HG03280 (cell line): ENCODE data around the gene CTCFL.
"Not testable (repeated sequence)": the region's sequence is repeated elsewhere in the genome, so short reads cannot be mapped to it uniquely, and the experiment has no call there.

Experiments used
- ATAC-seq: cut with Tn5 transposase; IDR thresholded peaks from one replicate; pipeline ENCODE4 v1.9.1; 2021; ENCODE audit warnings: mild to moderate bottlenecking, moderate library complexity; ENCODE audit not compliant: unreplicated experiment

The CTCFL gene

DNA sequence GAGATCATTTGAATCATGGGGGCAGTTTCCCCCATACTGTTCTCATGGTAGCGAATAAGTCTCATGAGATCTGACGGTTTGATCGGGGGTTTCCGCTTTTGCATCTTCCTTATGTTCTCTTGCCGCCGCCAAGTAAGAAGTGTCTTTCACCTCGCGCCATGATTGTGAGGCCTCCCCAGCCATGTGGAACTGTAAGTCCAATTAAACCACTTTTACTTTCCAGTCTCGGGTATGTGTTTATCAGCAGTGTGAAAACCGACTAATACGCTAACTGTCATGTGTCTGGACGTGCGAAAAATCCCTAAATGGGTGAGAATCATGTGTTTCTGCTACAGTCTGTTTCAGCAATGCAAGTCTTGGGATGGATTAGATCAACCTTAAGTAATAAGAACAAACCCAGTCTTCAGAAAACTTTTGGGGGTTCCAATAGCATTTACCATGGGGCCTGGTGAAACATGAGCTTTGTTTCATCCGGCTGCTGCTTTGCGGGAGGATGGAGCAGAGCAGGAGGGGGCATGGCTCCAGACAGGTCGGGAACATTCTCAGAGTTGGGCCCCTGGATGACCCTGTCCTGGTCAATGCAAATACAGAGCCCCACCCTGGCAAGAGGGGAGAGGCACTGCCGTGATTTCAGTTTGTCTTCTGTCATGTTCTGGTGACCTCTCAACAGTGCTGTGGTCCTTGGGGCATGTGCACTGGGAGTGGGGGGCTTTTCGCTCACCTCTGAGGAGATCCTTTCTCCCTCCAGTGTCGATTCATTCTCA is 41.5 kb downstream of the CTCFL start:
- ATAC-seq = no peak

- no peak for ATAC-seq
Observed at GRCh38 chr20:57482796-57483195, 42.1 kb downstream of the CTCFL start.

DNA sequence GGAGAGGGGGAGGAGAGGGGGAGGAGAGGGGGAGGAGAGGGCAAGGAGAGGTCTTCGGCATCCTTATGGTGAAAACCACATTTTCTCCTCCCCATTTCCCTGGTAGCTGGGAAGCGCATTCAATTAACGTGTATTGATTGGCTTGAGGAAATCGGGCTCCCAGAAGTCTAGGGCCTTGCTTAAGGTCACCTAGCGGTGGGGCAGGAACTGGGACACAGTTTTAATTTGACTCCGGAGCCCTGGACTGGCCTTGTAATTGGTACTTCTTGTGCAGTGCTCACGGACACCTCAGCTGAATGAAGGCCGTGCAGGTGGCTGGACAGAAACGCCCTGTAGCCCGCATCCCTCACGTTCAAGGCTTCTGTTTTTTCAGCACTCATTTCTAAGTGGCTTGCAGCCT is 42.8 kb downstream of the CTCFL start:
- no peak for ATAC-seq

GRCh38 chr20:57481281-57481711 is 43.6 kb downstream of the CTCFL start:
- ATAC-seq = peak; percentile 33

DNA sequence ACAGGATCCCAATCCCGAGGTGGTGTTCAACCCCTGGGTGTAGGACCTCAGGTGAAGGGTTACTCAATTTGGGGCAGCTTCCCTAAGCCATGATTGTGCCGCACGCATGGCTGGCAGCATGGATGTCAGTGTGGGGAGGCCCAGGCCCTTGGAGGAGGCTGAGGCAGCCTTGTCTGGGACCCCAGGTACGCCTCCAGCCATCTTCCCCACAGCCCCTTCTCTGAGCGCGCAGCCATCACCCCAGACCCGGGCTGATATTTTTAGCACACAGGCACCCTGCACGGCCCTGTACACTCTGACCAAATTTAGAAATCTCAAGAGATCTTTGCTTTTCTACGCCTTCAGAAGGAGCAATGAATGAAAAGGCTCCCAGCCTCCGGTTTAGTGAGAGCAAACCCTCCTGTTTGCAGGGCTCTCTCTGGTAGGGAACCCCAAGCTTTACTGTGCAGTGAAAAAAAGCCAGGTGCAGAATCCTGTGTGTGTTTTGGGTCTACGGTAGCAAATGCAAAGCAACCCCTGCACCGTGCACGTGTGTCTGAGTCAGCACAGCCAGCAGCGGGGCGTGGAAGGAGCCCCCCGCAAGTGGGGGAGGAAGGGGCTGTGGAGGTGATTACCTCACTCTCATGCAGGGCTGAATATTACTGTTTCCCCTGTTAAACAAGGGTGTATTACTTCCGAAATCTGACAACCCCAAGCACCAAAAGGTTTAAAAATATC is 44.3 kb downstream of the CTCFL start:
- peak; percentile 60 for ATAC-seq

- ATAC-seq = no peak
Observed at GRCh38 chr20:57479196-57479595, 45.7 kb downstream of the CTCFL start.

- no peak for ATAC-seq
Observed at GRCh38 chr20:57478176-57478575, 46.8 kb downstream of the CTCFL start.

GRCh38 chr20:57476641-57477461 is 48.1 kb downstream of the CTCFL start:
- ATAC-seq = no peak

DNA sequence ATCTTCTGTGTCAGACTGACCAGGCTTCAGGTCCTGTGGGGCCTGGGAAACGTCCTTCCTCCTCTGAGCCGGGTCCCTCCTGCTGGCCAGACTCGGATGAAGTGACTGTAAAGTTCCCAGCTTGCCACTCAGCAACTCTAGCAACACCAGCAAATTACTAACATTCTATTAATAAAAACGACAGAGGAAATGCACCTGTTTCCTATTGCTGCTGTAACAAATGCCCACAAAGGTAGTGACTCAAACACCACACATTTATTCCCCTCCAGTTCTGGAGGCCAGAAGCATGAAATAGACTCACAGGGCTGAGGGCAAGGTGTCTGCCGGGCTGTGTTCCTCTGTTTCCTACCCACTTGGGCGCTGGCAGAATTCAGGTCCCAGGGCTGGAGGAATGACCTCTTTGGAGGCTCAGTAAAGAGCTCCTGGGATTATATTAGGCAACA is 48.8 kb downstream of the CTCFL start:
- ATAC-seq = no peak

- no peak for ATAC-seq
Observed at GRCh38 chr20:57475388-57476083, 49.4 kb downstream of the CTCFL start.

GRCh38 chr20:57474816-57475215 is 50.1 kb downstream of the CTCFL start:
- ATAC-seq = no peak

DNA sequence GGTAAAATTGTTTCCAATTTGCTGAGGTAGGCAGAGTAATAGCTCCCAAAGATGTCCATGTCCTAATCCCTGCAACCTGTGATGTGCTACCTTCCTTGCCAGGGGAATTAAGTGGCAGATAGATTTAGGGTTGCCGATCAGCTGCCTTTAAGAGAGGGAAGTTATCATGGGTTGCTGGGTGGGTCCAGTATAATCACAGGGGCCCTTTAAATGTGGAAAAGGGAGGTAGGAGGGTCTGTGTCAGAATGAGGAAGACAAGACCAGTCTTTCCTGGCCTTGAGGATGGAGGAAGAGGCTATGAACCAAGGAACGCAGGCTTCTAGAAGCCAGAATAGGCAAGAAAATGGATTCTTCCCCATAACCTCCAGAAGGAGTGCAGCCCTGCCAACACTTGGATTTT is 50.7 kb downstream of the CTCFL start:
- no peak for ATAC-seq

DNA sequence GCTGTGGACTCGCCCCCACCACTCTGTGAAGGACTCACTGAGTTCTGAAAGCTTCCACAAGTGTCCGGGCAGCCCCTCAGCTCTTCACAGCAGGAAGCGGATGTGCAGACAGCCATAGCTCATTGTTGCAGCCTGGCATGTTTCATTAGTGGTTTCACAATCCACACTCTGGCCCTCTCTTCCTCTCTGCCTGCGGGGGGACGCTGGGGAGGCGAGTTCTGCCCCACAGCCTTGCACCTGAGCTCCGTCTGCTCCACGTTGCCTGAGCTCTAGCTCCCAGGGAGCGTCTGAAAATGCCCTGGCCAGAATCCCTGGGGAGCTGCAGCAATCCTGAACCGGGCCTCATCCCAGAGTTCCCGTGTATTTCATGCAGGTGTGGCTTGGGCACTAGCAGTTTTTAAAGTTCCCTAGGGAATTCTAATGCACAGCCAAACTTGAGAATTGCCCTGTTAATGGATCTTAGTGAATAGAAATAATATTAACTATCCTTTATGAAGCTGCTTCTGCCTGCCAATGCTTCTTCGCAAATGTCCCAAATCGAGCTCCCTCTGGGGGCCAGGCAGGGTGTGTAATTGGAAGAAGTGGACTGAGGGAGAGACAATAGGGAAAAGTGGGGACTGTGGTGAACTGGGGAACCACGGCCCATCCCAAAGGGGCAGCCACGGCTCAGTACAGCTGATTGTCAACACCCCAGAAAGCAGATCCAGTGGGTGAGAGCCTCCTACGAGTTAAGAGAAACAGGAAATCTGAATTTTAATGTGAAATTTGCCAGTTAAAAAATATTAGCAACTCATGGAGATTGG is 51.5 kb downstream of the CTCFL start:
- ATAC-seq = no peak

- not testable (repeated sequence) for ATAC-seq
Observed at GRCh38 chr20:57472474-57472873, 52.5 kb downstream of the CTCFL start.

GRCh38 chr20:57471496-57472372 is 53.2 kb downstream of the CTCFL start:
- ATAC-seq = no peak

GRCh38 chr20:57470666-57471495 is 54.1 kb downstream of the CTCFL start:
- ATAC-seq = no peak

DNA sequence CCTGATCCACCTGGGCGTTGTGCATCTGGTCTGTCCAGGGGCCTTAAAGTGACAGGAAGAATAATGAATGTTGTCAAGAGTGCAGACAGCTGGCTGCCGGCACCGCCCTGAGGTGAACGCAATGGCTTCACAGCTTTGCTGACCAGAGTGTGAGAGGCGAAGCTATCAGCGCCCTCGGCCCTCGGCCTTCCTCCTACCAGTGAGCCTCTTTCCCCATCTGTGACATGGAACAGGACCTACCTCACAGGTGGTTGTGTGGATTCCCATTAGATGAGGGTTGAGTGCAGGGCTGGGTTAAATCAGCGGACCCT is 54.8 kb downstream of the CTCFL start:
- no peak for ATAC-seq

GRCh38 chr20:57469418-57470211 is 55.3 kb downstream of the CTCFL start:
- no peak for ATAC-seq
